Uterus (tissue), 2 donors: Measurements from ENCODE around the gene STX16.

ENCODE experiments used
- CTCF ChIP-seq, 4 experiments: fragments of 200-600 bp in 2 of 4; fragments of 450-650 bp in 2 of 4; sonication (generic) in 2 of 4; IDR thresholded peaks; one replicate each; pipeline ENCODE4 v1.5.1; 2016 to 2019; ENCODE audit warnings: antibody characterized with exemption in 4 of 4, mild to moderate bottlenecking in 2 of 4, moderate library complexity in 1 of 4
- POLR2A ChIP-seq, 2 donors: fragments of 450-650 bp; IDR thresholded peaks; one replicate each; pipeline ENCODE4 v1.6.1; 2016; ENCODE audit warnings: antibody characterized with exemption in 2 of 2, mild to moderate bottlenecking in 1 of 2, moderate library complexity in 1 of 2

GRCh38 chr20:58665606-58666005, 14.5 kb downstream of the STX16 start:
- TF ChIP-seq CTCF (IDR thresholded peaks at IDR 0.05): no peak
- TF ChIP-seq POLR2A (IDR thresholded peaks at IDR 0.05): no peak
